HFFc6 (cell line): ENCODE measurements around the gene SPRTN. TPM values are rescaled to one million over a fixed set of nuclear protein-coding genes. Genes with fewer than 3 reads are reported as not detected.

Experiments
- DNase-seq: peaks from one replicate; pipeline ENCODE4 v3.0.0-alpha.2; 2018
- H3K27ac Mint-ChIP-seq: 2 replicates; pipeline ENCODE4 v1.8.0; 2020; ENCODE audit warnings: mild to moderate bottlenecking, mixed read lengths
- H3K27me3 Mint-ChIP-seq: 2 replicates; pipeline ENCODE4 v1.8.0; 2021; ENCODE audit warnings: mild to moderate bottlenecking, moderate library complexity, mixed read lengths; ENCODE audit not compliant: insufficient read depth
- H3K36me3 Mint-ChIP-seq: 2 replicates; pipeline ENCODE4 v1.8.0; 2021; ENCODE audit warnings: low read depth, mixed read lengths
- H3K4me1 Mint-ChIP-seq: 2 replicates; pipeline ENCODE4 v1.8.0; 2020; ENCODE audit warnings: low read depth, mixed read lengths
- H3K4me3 Mint-ChIP-seq: 2 replicates; pipeline ENCODE4 v1.8.0; 2020; ENCODE audit warnings: mild to moderate bottlenecking, moderate library complexity, mixed read lengths
- H3K9me3 Mint-ChIP-seq: 2 replicates; pipeline ENCODE4 v1.8.0; 2020; ENCODE audit warnings: mild to moderate bottlenecking, mixed read lengths
- CTCF ChIP-seq: fragments of 200-600 bp; sonication (generic); IDR thresholded peaks from 2 replicates; pipeline ENCODE4 v1.5.0; 2021; ENCODE audit warnings: antibody characterized with exemption, mild to moderate bottlenecking
- total RNA-seq, 6 experiments: library from RNA; stranded (reverse); fragmentation: NEBNext Ultra II Directional; extraction: Animal tissue kit (Norgen Biotek cat#: 25700); gene quantifications; 2 replicates in 1 of 6; 3 replicates in 5 of 6; pipeline ENCODE4 v1.2.3, GENCODE V29; 2021

The SPRTN gene
- total RNA-seq, 6 experiments from 2014 or later, result 8.4 to 12.6 (median 10.4) TPM

DNA sequence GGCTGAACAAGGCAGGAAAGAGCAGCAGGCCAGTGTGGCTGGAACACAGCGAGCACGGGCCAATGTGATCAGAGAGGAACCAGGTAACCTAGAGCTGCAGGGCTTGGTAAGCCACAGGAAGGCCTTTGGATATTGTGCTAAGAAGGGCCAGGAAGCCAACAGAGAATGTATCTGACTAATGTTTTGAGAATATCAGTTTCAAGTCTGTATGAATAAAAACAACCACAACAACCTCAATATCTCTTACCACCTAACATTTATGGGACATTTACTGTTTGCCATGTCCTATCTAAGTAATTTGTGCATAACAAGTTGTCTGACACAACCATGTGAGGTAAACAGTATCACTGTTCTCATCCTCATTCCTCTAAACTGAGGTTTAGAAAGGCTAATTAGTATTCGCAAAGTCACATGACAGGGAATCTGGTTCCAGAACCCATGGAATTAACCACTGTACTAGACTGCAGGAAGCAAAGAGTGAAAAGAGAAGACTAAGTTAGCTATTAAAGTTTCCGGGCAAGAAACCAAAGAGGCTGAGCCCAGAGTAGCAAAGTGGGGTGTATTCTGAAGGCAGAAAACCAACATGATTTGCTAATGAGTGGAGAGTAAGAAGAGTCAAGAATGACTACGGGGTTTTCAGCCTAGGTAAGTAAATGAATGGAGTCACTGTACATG is 38.9 kb downstream of the SPRTN start:
- H3K36me3 Mint-ChIP-seq, result no peaks in the 10 kb centered on the region
- H3K4me3 Mint-ChIP-seq, result no peak overlapping the region
- peak overlapping the region; percentile 27; the same call in 1 of the 2 replicates for H3K27ac Mint-ChIP-seq
- no peaks in the 10 kb centered on the region for H3K9me3 Mint-ChIP-seq
- no peaks in the 10 kb centered on the region for H3K27me3 Mint-ChIP-seq
- no peak for DNase-seq
- H3K4me1 Mint-ChIP-seq, result peaks cover 27% of the 10 kb centered on the region
- no peak for TF ChIP-seq CTCF

GRCh38 chr1:231381729-231382128 is 43.6 kb downstream of the SPRTN start:
- no peaks in the 10 kb centered on the region for H3K9me3 Mint-ChIP-seq
- no peak for TF ChIP-seq CTCF
- no peak for DNase-seq
- H3K4me1 Mint-ChIP-seq, result peaks cover 14% of the 10 kb centered on the region
- H3K27ac Mint-ChIP-seq, result no peak overlapping the region
- no peaks in the 10 kb centered on the region for H3K36me3 Mint-ChIP-seq
- H3K27me3 Mint-ChIP-seq, result no peaks in the 10 kb centered on the region
- H3K4me3 Mint-ChIP-seq, result no peak overlapping the region

DNA sequence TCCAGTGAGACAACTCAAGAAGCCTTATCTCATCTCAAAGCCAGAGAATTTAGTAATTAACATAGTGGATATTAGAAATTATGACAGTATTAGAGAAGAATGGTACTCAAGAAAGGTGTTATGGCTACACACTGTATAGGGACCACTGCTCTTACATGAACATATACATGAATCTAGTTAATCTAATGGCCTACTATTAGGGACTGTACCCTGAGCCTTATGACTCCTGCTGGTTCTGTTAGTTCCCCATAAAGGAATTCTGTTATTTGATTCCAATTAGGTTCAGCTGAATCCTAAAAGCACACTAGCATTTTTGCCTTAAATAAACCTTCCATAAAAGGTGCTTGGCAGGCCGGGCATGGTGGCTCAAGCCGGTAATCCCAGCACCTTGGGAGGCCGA is 44.3 kb downstream of the SPRTN start:
- Mint-ChIP-seq H3K36me3 (no peaks in the 10 kb centered on the region), H3K27me3 (no peaks in the 10 kb centered on the region; the same call in 1 of the 2 replicates), H3K9me3 (no peaks in the 10 kb centered on the region), H3K4me1 (peaks cover 9% of the 10 kb centered on the region), H3K4me3 (no peak overlapping the region), H3K27ac (no peak overlapping the region)
- no peak for DNase-seq
- TF ChIP-seq CTCF, result no peak

DNA sequence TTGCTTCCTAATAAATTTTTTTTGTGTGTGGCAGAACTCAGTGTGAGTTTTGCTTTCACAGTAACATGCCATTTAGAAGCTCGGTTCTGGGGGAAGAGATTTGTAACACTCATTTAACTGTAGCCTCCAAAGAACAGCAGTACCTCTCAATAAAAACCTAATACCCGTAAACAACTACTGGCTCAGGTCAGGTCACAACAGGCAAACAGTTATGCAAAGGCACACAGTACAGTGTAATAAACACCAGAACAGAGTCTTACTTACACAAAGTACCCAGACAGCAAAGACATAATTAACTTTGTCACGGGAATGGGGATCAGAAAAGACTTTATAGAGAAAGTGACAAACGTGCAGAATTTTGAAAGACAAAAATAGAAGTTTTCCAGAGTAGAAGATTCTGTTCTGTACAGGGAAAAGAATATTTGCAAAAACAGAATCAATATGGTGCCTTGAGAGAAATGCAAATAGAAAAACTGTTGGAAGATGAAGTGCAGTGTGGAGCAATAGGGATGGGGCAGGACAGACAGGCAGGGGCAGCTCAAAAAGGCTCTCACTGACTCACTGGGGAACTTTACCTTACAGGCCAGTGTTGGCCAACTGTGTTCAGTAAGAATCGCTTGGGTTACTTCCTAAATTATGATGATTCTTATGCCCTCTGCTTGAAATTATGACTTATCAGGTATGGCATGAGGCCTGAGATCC is 45.2 kb downstream of the SPRTN start:
- no peaks in the 10 kb centered on the region for H3K9me3 Mint-ChIP-seq
- TF ChIP-seq CTCF, result no peak
- H3K27ac Mint-ChIP-seq, result no peak overlapping the region
- peaks cover 15% of the 10 kb centered on the region for H3K4me1 Mint-ChIP-seq
- no peak for DNase-seq
- peaks cover under 1% of the 10 kb centered on the region; the same call in 1 of the 2 replicates for H3K27me3 Mint-ChIP-seq
- no peak overlapping the region for H3K4me3 Mint-ChIP-seq
- H3K36me3 Mint-ChIP-seq, result no peaks in the 10 kb centered on the region

- Mint-ChIP-seq H3K4me1 (peaks cover 28% of the 10 kb centered on the region), H3K4me3 (no peak overlapping the region), H3K27me3 (peaks cover 1% of the 10 kb centered on the region; the same call in 1 of the 2 replicates), H3K36me3 (0 out of 2 replicates have a peak, but pooled peaks cover 5% of the 10 kb centered on the region), H3K9me3 (no peaks in the 10 kb centered on the region), H3K27ac (no peak overlapping the region)
- no peak for TF ChIP-seq CTCF
- no peak for DNase-seq
Measured at GRCh38 chr1:231384696-231385415, 46.8 kb downstream of the SPRTN start.
